ENCODE measurements around the gene CTDNEP1.

Gene CTDNEP1

DNA sequence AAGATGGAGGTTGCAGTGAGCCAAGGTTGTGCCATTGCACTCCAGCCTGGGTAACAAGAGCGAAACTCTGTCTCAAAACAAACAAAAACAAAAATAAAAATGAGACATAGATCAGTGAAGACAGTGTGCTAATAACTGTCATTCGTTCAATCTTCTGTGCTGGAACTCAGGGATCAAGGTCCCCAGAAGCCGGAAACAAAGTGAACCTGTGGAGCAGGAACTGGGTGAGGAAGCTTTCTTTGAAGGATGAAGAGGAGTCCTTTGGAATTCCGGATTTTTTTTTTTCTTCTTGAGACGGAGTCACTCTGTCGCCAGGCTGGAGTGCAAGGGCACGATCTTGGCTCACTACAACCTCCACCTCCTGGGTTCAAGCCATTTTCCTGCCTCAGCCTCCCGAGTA is 27.9 kb upstream of the CTDNEP1 start:
- DNase-seq, result no peak

DNA sequence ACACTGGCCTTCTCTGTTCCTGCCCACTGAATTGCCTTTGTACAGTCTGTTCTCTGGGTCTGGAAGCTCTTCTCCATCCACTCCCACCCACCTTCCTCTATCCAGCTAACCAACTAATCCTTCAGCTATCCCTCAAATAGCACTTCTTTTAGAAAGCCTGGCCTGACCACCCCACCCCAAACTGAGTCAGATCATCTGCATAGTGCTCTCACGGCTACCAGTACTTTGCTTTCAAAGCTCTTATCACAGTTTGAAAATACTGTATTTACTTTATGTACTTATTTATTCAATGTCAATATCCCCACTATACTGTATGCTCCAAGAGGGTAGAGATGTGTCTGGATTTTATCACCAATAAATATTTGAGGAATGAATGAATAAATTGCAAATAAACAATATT is 15.2 kb upstream of the CTDNEP1 start:
- DNase-seq, result no peak

DNA sequence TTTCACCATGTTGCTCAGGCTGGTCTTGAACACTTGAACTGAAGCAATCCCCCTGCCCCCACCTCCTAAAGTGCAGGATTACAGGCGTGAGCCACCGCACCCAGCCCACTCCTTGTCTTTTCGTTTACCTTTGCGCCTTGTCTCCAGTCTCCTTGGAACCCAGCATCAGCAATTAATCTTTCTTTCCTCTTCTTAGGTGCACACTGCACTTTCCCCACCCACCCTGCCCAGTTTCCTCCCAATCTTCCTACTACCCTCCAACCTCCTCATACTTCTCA is 12.2 kb upstream of the CTDNEP1 start:
- DNase-seq, result peak; percentile 42

DNA sequence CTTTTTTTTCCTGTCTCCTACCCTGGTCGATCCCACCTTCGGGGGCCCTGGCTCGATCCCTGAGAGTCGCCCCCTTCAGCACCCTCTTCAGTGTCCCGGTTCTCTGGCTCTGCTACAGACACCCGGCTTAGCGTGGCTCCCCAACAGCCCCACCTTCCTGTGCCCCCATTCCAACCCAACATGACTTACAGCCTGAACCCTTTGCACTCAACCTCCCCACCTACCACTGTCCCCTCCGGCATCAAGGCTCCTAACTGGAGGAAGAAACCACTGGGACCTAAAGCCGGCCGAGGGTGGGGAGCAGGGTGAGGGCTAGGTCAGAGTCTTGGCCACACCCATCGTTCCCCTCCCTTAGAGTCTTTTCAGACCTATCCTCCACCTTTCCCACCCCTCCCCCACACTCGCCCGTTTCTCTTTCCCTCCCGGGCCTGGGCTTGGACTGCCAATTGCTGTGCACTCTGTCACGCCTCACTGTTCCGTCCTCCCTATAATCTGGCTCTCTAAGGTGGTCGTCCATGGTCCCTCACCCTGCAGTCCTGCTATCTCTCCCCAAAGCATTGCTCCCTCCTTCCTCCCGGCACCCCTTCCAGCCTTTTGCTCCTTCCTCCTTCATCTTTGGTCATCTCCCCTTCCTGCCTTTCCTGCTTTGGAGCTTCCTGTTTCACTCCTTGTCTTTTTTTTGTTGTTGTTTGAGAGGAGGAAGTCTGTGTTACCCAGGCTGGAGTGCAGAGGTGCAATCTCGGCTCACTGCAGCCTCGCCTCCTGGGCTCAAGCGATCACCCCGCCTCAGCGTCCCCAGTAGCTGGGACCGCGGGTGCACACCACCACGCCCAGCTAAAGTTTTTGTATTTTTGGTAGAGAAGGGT is 11.6 kb upstream of the CTDNEP1 start:
- peak; percentile 78 for DNase-seq

DNA sequence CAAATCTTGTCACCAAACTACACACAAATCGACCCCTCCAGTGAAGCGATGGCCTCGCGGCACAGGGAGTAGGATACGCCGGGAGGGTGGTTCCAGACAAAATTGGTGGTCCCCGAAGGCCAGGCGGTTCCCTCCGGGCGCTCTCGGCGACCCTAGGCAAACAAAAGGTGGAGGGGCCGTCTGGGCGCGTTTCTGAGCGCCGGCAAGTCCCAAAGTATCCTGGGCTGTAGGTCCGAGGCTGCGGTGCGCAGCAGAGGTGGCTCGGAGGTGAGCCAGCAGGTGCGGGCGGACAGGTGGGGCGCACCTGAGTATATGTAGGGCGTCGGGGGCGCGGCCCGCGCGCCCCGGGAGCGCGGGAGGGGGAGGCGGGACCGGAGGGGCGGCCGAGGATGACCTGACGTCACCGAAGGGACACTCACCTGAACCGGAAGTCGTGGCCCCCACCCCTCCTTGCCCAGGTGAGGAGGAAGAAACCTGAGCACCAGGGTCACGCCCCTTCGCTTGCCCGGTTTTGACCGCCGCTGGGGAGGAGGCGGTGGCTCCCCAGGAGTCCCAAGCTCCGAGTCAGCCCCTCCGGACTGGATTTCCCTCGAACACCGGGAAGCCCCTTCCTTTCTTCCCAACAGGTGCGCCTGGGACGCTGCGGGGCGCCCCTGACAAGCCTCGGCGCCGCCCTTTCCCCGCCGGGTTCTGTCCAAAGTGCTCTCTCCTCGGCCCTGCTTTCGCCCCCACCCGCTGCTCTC is 10.8 kb upstream of the CTDNEP1 start, which contains the start of gene CLDN7:
TSS of gene CLDN7 (minus strand) at position 287 of the 743 bp plus-strand sequence. CDS start 435 bp downstream, outside the sequence.
- DNase-seq, result peak; percentile 88

DNA sequence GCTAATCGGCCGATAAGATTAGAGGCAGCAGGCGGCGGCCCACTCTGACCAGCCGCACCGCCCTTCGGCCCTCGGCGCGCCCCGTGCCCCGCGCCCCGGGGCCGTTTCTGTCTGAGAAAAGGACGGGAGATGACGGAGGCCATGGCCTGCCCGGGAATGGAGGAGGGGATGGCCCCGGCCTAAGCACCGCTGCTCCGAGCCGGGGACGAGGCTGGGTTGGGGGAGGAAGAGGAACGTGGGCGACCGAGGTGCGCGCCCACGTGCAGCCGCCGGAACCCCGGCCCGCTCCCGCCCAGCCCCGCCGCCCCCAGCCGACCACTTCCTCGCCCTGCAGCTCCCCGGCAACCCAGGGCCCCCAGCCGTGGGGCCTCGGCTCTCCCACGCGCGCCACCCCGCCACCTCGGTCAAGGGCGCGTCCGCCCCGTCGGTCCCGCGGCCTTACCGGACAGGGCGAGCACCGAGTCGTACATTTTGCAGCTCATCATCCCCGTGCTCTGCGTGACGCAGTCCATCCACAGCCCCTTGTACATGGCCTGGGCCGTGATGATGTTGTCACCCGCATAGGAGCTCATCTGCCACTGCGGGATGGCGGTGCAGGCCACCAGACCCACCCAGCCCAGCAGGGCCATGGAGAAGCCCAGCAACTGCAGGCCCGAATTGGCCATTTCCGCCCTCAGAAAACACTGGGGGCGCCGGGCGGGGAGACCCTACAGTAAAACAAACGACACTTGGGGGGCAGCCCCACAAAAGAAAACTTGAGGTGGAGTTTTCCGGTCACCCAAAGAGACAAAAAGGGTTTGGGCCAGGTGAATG is 10.1 kb upstream of the CTDNEP1 start:
- DNase-seq, result peak; percentile 33

DNA sequence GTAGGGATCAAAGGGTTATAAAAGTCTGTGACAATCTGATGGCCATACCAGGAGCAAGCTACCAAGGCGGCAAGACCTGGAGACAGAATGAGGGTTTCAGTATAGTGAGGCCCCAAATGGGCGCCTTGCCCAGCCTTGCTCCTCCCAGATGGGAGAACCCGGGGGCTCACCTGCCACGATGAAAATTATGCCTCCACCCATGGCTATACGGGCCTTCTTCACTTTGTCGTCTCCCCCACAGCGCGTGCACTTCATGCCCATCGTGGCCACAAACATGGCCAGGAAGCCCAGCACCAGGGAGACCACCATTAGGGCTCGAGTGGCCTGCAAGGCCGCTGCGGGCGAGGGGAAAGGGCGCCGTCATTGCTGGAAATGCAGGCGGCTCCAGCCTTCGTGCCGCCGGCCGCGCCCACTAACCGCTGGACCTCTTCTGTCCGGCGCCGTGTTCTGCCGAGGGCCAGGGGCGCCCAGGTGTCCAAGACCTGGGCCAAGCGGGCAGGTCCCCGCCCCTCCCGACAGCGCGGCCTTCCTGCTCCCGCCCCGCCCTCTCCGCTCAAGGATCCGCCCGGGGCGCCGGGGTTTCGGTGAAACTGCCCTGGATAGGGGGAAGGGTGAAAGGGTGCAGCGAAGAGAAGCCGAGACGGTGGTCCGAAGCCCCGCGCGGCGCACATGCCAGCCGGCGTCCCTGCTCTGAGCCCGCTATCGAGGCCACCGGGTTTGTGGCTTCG is 9.3 kb upstream of the CTDNEP1 start:
- DNase-seq, result peak; percentile 59

DNA sequence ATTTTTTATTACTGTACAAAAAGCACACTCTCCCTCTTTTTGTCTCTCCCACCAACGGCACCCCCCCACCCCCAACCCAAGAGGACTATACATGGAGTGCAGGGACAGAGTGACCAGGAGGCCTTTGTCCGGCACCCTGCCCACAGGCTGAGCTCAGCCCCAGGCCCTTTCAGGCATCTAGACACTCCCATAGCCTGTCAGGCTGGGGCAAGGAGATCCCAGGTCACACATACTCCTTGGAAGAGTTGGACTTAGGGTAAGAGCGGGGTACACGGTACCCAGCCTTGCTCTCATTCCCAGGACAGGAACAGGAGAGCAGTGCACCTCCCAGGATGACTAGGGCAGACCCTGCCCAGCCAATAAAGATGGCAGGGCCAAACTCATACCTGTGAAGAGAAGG is 8.6 kb upstream of the CTDNEP1 start:
- no peak for DNase-seq

DNA sequence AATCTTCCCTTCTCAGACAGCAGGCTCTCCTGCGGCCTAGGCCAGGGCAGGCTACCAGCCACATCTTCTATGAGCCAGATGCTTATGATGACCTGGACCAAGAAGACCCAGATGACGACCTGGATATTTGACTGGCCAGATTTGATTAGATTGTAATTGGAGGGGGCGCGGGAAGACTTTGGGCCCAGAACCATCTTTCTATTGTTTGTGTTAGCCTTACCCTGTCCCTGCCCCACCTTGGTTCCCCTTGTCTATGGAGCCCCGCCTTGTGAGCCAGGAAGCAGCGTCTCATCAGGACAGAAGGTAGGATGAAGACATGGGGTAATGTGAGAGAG is 8.0 kb upstream of the CTDNEP1 start:
- DNase-seq, result no peak

DNA sequence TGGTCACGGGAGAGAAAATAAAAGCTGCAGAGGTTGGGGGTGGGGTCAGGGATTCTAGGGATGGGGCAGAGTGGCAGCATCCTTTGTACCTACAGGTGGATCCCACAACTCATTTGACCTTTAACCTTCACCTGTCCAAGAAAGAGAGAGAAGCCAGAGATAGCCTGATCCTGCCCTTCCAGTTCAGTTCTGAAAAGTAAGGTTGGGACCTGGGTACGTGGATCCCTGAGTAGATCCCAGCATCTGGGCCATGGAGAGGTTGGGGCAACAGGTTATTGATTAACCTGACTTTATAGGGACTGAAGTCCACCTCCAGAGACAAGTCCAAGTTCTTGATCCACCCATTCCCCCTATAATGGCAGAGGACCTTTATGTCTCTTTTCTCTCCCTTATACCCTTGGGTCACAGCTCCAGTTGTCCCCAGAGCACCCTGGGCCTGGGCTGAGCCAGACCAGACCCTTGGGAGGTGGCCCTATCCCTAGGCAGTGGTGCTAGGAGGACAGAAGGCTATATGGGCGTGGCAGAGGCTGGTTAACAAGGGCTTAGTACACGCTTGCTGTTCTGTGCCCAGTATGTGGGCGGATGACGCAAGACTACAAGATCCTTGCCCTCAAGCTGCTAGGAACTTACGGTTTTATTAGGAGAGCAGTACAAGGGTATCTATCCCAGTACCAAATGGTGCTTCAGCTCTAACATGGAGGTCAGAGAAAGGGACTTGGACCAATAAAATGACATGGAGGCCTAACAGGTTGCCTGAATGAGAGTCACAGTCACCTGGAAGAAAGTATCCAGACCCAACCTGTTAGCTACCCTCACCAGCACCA is 7.4 kb upstream of the CTDNEP1 start:
- no peak for DNase-seq

DNA sequence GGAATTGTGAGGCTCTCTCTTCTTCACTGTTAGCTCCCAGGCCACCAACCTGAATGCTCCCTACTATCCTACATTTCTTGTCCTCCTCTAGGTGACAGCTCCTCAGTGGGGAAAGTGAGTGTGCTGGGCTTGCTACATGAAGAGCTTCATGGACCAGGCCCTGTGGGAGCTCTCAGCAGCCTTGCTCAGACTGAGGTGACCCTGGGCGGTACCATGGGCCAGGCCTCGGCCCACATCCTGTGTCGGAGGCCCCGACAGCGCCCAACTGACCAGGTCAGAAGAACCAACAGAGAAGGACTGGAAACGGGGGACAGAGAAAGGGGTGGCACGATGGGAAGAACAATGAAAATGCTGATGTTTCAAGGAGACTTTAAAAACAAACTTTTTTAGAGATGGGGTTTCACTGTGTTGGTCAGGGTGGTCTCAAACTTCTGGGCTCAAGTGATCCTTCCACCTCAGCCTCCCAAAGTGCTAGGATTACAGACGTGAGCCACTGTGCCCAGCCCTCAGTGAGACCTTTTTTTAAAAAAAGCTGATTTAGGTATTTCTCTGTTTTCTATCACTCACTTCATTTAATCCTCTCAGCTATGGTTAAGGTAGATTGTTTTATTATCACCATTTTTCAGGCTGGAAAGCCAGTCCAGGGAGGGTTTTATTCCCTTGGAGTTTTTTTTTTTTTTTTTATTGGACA is 5.4 kb upstream of the CTDNEP1 start:
- no peak for DNase-seq

DNA sequence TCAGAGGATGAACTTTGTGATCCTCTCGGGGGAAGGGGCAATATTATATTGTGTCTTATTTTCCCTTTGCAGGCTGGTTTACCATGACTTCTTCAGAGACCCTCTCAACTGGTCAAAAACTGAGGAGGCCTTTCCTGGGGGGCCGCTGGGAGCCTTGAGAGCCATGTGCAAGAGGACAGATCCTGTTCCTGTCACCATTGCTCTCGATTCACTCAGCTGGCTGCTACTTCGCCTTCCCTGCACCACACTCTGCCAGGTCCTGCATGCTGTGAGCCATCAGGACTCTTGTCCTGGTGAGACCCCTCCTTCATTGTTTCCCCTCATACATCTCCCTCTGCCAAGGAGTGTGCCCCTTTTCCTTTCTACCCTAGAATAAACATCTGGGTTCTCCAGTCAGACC is 3.0 kb upstream of the CTDNEP1 start:
- DNase-seq, result no peak

DNA sequence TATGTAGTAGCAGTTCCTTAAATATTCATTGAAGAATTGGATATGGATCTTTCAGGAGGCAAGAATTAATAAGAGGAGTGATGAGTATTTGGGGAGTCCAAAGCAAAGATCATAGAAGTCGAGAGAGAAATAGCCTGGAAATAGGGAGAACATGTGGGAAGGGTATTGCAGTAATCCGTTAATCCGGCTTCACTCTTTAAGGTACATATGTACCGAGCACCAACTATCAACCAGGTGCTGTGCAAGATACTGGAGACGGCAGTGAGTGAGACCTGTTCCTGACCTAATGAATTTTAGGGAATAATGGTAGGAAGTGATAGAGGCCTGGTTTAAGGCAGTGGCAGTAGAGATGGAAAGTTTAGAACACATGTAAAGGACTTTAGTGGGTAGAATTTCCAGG is 1.5 kb upstream of the CTDNEP1 start:
- DNase-seq, result no peak

DNA sequence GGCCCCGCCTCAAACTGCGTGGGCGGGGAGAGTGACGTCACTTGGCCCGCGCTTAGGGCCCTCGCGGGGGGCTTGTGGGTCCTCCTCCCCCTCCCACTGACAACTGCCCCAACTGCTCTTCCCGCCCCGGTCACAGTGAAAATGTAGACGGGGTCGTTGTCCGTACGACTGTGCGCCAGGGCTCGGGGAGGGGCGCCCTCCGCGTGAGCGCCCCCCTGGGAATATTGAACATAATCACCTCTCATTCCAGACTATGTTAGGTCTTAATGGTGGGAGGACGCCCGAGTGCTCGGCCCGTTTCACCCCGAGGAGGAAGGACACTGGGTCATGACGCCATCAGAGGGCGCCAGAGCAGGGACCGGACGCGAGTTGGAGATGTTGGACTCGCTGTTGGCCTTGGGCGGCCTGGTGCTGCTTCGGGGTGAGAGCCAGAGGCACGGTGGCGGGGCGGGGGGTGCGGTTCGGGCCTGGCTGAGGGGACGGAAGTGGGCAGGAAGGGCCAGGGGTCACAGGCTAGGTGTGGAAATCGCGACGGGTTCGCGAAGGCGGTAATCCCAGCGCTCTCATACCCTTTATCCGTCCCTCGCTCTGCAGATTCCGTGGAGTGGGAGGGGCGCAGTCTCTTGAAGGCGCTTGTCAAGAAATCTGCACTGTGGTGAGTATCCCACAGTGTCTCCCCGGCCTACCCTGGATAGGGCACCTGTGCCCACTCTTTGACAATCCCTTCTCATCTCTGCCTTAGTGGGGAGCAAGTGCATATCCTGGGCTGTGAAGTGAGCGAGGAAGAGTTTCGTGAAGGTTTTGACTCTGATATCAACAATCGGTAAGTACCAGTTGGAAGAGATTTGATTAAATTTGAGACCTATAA is 876 bp upstream of the CTDNEP1 start, which contains the start of gene ELP5:
TSS of gene ELP5 (plus strand) at position 40 of the 868 bp plus-strand sequence. CDS start at position 376, 336 bp downstream.
- DNase-seq, result peak; percentile 91

DNA sequence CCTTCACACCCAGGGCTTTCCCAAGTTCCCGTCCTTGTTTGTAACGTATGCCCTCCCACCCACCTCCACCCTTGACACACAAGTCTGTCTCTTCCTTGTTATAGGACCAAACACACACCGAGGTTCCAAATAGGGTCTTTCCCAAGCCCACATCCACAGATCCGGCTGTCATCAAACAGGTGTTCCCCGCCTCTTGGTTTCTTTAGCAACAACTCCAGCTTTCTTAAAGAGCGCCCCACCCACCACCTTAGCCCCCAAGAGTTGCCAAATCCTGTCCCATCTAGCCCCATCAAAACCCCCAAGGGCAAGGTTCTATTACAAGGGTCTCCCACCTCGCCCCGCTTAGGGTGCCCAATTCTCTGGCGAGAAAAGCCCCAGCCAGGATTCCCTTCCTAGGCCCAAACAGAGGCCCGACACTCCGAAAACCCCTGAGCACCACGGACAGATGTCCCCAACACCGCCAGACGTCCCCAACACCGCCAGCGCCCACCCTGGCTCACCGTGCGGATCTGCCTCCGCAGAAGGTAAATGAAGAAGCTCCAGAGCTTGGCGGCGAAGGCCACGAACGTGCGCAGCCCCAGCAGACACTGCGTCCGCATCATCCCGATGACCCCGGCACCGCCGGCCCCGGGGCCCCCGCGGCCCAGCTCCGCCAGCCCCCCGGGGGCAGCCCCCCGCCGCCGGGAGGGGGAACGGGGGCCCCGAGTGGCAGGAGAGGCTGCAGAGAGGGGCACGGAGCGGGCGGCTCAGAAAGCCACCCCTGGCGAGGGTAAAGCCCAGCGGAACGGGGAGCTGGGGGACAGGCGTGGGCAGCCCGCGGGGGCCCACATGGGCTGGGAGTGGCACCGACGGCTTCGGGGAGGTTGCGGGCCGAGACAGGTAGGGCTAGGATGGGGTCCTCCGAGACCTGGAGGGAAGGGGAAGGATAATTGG is 573 bp downstream of the CTDNEP1 start:
- DNase-seq, result no peak

DNA sequence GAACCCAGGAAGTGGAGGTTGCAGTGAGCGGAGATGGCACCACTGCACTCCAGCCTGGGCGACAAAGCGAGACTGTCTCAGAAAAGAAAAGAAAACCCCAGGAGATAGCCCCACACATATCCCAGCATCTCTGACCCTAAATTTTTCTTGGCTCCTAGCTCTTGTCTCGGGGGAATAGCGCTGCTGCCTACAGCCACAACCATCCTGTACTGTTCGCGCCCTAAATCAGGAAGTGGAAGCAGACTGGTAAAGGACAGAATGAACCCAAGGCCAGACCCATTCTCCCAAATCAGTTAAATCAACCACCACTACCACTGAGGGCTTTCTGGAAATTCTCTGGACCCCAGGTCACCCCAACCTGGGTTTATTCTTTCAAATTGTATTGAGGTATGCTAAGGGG is 1.7 kb downstream of the CTDNEP1 start:
- DNase-seq, result no peak

DNA sequence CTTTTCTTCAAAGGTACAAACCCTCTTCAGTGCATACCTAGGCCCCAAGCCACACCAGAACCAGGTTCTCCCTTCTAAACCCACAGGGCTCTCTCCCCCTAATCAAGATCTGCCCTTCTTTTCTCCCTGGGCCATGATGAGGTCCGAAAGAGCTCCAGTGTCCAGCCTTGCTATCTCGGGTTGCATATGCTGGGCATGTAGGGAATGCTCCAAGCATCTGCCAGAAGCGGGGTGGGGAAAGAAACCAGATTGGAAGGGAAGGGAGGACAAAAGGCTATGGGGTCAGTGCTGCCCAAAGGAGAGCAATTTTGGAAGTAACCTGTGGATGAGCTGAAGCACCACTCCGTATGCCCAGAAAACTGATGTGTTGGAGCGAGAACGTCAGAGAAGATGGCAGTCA is 2.3 kb downstream of the CTDNEP1 start:
- no peak for DNase-seq

DNA sequence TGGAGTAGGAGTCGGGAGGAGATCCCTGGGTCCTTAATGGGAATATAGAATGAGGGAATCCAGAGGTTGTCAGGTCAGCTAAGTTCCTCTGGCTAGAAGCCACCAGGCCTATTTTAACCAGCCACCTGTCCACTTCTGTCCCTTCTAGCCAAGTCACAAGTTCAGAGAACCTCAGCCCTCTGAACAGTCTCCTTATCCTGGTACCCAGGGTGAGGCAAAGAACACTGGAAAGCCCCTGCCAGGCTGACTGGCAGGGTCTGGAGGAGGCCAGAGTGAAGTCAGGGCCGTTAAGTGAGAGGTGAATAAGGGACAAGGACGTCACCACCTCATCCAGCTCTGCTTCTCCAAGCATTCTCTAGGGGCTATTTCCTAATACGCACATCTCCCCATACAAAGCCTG is 2.7 kb downstream of the CTDNEP1 start:
- no peak for DNase-seq

DNA sequence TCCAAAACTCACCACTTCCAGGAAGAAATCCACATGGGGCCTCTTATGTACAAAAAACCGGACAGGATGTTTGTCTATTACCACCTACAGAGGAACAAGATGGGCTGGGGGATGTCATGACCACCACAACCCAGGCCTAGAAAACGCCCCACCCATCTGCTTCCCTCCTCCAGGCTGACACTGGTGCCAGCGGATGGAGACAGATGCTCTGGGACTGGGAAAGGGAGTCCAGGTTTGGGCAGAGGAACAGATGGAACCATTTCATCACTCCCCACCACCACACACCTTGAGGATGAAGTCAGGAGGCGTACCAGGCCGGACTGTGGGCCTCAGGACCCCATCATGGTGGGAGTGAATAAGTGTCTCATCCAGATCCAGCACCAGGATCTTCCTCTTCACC is 4.8 kb downstream of the CTDNEP1 start:
- no peak for DNase-seq
